DMS53 treated with DMSO at 0.1 percent for 48 hours (cell line): ENCODE measurements around the gene CENPB.

Experiments used
- DNase-seq: peaks from one replicate; lab custom pipeline; 2025; ENCODE audit not compliant: unreplicated experiment; lab: John Stamatoyannopoulos, UW

CENPB gene

DNA sequence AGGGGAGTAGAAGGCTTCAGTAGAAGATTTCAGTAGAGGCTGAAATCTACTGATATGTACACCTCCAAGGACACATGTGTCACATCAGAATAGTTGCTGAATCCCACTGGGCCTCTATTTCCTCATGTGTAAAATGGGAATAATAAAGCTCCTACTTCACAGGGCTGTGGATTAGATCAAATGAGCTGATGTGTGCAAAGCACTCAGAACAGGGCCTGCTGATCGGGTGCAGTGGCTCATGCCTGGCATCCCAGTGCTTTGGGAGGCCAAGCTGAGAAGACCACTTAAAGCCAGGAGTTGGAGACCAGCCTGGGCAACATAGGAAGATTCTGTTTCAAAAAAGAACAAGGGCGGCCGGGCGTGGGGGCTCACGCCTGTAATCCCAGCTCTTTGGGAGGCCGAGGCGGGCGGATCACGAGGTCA, 25.7 kb upstream of the CENPB start:
- no peak for DNase-seq

DNA sequence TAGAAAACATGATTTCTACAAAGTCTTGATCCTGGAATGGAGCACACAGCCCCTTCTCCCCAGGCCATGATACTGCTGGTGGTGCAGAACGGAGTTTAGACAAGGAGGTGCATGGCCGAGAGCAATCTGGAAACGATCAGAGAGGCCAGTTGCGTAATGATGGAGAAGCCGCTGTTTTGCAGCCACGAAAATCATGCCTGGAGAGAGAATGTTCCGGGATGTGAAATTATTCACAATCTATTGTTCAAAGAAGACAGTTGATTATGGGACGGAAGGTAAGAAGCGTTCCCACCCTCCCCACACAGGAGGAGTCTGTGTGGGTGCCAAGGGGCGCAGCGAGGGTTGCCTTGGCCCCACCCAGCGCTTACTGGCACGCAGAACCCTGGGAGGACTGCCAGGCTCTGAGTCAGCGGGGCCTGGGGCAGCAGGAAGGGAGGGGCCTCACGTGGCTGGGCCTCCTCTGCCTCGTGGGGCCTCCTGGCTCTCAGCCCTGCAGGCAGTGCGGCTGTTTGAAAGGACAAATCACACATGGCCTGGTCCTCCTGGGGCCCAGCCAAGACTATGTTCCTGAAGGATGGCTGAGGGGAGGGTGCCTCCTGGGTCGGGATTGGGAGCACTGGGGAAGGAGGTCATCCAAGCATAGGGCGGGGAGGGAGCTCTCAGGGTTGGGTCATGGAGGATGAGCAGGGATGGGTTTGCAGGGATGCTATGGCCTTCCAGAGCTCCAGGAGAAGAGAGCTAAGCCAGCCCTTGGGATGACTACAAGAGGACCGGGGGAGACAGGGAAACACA, 25.1 kb upstream of the CENPB start:
- peak; percentile 91 for DNase-seq

DNA sequence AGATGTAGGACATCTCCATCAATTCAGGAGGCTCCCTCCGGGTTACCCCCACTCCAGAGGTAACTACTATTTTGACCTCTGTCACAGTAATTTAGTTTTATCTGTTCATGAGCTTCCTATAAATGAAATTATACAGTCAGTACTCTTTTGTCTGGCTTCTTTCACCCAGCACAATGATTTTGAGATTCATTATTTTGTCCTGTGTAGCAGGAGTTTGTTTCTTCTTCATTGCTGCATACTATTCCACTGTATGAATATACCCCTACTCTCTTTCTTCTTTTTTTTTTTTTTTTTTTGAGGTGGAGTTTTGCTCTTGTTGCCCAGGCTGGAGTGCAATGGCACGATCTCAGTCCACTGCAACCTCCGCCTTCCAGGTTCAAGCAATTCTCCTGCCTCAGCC, 22.0 kb upstream of the CENPB start:
- DNase-seq: no peak

DNA sequence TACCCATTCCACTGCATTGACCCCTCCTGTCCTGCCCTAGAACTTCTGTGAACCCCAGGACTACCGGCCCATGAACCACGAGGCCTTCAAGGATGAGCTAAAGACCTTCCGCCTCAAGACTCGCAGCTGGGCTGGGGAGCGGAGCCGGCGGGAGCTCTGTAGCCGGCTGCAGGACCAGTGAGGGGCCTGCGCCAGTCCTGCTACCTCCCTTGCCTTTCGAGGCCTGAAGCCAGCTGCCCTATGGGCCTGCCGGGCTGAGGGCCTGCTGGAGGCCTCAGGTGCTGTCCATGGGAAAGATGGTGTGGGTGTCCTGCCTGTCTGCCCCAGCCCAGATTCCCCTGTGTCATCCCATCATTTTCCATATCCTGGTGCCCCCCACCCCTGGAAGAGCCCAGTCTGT, 18.2 kb upstream of the CENPB start:
- no peak for DNase-seq

DNA sequence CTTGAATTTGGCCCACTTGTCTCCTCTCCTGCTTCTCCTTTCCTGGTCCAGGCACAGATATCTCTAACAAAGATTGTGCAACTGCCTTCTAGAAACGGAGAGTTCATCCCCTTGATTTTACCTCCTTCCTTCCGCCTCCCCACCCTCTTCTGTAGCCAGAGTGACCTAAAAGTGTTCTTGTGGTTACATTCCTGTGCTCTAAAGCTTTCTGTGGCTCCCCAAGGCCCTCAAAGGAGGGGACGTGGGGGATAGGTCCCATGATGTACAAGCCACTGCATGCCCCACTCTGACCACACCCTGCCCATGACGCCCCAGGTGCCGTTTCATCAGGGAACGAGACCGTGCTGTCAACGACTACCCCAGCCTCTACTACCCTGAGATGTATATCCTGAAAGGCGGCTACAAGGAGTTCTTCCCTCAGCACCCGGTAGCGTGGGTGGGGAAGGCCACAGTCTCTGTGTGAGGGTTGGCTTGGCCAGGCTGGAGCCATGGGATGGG, 17.8 kb upstream of the CENPB start:
- DNase-seq: no peak

DNA sequence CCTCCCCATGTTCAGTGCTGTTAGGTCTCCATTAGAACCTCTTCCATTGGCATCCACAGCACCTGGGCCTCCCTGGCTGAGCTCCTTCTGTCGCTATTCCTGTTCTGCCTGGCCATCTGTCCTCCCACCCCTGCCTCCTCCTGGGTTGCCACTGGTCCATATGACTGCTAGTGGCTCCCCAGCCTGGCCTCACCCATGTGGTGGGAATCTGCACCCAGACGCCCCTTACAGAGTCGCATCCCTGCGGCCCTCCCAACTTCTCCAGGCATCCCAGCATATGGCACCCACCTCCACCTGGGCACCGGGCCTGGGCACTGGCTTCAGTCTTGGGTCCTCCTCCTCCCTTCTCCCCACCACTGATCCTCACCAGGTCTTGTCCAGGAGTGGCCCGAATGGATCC, 17.3 kb upstream of the CENPB start:
- no peak for DNase-seq

DNA sequence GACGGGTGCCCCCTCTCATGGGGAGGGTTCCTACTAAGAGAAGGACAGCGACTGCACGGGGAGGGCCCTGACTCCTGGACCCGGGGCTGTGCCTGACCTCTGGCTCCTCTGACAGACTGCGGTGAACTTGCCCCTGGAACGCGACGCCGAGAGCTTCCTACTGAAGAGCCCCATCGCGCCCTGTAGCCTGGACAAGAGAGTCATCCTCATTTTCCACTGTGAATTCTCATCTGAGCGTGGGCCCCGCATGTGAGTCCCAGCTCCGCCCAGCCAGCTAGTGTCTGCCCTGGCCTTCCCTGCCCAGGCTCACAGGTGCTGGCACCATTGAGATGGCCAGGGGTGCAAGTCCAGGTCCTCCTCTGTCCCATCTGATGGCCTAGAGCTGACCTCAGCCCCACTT, 16.7 kb upstream of the CENPB start:
- DNase-seq: no peak

DNA sequence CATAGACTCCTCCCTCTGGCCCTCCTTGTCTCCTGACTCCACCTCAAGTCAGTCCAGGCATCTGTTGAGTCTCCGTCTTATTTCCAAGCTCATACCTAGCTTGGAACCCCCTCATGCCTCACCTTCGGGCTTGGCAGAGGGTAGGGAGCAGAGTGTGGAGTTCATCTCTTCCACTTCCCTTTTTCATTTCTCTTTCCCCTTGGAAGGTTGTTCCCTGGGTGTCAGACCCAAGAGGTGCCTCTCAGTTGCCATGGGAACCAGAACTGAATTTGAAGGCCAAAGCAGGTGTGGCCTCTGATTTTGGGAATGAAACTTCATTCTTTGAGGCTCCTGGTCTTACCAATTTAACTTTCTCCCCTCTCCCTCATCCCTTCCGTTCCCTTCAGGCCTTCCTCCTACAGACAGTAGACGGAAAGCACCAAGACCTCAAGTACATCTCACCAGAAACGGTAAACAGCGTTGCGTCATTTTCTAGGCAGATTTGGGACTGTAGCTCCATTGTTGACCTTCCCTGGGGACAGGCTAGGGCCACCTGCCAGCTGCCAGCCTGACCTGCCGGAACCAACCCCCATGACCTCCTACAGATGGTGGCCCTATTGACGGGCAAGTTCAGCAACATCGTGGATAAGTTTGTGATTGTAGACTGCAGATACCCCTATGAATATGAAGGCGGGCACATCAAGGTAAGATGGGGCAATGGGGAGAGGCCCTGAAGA, 16.1 kb upstream of the CENPB start:
- peak; percentile 84 for DNase-seq

DNA sequence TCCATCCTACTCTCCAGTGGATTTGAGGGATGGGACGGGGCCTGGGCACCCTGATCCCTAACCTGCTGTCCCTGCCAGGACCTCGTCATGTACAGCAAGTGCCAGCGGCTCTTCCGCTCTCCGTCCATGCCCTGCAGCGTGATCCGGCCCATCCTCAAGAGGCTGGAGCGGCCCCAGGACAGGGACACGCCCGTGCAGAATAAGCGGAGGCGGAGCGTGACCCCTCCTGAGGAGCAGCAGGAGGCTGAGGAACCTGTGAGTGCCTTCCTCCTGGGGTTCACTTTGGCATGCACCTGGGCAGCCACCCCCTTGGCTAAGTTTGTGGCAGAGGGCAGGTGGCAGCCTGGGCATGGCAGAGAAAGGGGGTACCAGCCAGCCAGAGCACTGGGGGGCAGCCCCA, 15.3 kb upstream of the CENPB start:
- DNase-seq: no peak

DNA sequence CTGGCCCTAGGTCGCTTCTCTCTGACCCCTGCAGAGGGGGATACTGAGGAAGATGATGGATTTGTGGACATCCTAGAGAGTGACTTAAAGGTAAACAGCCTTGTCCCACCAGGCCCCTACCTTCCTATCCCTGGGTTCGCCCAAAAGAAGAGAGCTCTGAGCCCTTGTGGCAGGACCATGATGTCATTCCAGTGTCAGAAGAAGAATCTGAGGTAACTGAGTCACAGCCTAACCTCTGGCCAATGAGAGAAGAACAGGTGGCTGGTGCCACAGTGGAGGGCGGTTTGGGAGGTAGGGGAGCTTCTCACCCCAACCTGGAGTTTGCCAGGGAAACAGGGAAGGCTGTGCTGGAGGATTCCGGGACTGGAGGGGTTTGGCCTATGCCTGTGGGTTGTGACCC, 14.8 kb upstream of the CENPB start:
- no peak for DNase-seq

DNA sequence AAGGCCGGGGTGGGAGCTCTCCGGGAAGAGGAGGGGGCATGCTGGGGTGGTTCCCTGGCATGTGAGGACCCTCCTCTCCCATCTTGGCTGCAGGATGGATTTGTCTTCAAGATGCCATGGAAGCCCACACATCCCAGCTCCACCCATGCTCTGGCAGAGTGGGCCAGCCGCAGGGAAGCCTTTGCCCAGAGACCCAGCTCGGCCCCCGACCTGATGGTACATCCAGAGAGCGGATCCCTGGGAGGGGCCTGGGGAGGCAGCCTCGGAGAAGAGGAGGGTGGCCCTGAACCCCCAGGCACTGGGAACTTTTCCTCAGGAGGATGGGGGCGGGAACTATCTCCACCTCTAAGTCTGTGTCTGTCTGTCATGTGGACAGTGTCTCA, 14.3 kb upstream of the CENPB start:
- no peak for DNase-seq

DNA sequence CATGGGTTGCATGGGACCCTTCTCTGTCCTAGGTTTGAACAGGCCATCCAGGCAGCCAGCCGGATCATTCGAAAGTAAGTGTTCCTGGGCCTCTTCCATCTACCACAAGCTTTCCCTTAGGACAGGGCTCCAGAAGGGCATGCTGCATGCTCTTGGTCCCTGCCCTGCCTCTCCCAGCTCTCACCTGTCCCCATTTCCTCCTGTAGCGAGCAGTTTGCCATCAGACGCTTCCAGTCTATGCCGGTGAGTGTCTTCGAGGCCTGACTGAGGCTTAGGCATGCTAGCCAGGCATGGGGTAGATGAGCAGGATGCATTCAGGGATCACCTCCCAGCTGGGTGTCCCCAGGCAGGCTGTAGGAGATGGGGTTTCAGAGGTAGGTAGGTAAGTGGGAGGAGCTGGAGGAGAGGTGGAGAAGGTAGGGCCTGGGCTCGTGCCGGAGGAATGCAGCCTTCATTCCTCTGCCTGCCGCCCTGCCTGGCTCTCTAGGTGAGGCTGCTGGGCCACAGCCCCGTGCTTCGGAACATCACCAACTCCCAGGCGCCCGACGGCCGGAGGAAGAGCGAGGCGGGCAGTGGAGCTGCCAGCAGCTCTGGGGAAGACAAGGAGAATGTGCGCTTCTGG, 13.8 kb upstream of the CENPB start:
- peak; percentile 33 for DNase-seq

DNA sequence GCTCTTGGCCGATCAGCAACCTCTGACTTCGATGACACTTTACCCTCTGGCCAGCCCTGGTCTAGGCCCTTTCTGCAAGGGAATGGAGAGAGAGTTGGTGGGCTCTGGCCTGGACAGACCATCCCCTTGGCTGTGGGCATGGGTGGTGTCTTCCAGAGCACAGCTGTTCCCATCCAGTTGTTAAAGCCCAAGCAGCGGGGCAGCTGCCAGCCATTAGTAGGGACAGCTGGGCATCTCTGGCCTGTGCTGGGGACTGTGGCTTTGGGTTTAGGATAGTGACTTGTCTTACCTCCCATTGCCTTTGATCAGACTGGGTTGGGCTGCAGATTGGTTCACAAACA, 12.3 kb upstream of the CENPB start:
- DNase-seq: no peak

DNA sequence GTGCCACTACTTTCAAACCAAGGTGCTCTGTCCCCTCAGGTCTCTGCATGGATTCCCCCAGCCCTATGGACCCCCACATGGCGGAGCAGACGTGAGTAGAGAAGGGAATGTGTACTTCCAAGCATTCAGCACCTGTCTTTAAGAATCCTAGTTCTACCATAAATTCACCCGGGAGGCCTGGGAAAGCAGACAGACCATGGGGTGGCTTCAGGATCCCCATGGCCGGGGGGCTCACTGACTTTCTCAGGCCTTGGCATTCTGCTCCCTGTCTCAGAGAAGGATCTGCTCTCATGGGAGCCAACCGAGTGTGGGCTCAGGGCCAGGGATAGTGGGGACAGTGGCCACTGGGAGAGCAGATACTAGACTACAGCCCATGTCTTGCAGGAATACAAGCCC, 11.8 kb upstream of the CENPB start:
- no peak for DNase-seq

DNA sequence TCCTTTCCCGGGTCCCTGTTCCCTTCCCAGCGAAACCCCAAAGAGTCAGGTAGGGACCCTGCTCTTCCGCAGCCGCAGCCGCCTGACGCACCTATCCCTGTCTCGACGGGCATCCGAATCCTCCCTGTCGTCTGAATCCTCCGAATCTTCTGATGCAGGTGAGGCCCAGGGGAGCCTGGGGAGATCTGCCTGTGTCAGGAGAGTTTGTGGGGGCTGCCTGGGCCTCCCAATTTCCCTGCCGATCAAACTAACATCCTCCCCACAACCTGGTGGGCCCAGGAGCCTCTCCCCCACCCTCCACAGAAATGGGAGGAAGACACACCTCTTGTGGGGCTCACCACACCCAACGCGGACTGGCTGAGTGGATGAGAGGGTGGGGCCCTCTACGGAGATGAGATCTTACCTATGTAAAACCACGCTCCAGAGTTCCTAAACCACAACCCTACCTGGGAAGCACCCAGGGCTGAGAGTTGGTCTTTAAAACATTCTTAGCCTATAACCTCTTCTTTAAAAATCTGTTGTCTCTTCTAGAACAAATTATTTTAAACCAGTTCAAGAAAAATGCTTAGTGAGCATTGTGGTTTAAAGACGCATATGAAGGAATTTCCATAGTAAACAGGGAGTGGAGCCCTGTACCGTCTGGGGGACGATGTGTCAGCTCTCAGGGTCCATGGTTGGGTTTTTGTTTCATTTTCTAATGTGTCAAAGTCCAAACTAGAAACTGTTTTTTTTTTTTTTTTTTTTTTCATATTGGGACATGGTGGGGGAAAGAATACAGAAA, 11.2 kb upstream of the CENPB start:
- no peak for DNase-seq

DNA sequence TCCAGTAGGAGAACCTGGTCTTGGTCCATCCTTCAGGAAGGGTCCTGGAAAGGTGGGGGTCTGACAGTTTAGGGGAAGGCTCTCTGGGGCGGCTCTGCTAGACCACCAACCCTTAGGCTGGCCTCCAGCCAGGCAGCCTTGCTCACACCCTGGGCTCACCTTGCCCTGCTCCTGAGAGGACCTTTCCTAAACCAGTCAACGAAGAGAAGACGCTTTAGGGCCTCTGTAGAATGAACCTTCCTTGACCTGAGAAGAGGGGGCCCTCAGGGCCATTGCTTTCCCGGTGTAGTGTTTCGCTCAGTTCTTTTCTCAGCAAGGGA, 10.6 kb upstream of the CENPB start:
- DNase-seq: no peak

DNA sequence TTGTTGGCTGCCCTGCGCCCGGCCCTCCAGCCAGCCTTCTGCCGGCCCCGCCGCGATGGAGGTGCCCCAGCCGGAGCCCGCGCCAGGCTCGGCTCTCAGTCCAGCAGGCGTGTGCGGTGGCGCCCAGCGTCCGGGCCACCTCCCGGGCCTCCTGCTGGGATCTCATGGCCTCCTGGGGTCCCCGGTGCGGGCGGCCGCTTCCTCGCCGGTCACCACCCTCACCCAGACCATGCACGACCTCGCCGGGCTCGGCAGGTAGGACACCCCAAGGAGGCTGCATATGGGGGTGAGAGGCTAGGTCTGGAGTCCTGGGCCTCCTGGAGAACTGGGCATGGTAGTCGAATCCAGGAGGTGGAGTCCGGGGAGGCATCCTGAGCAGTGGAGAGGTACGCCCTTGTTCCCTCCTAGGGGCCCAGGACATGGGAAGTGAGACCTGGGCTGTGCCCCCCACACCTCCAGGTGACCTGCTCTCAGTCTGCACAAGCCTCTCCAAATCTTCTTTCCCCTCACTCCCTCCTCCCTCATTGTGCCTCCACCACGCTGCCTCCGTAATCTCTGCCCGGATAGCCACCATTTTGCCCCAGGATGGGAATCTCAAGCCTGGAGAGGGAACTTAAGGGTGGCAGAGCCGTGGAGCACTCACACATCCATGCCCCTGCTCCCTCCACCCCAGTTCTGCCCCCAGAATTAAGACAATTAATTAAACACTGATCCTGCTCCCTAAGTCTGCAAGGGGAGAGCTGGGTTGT, 10.1 kb upstream of the CENPB start:
- no peak for DNase-seq

DNA sequence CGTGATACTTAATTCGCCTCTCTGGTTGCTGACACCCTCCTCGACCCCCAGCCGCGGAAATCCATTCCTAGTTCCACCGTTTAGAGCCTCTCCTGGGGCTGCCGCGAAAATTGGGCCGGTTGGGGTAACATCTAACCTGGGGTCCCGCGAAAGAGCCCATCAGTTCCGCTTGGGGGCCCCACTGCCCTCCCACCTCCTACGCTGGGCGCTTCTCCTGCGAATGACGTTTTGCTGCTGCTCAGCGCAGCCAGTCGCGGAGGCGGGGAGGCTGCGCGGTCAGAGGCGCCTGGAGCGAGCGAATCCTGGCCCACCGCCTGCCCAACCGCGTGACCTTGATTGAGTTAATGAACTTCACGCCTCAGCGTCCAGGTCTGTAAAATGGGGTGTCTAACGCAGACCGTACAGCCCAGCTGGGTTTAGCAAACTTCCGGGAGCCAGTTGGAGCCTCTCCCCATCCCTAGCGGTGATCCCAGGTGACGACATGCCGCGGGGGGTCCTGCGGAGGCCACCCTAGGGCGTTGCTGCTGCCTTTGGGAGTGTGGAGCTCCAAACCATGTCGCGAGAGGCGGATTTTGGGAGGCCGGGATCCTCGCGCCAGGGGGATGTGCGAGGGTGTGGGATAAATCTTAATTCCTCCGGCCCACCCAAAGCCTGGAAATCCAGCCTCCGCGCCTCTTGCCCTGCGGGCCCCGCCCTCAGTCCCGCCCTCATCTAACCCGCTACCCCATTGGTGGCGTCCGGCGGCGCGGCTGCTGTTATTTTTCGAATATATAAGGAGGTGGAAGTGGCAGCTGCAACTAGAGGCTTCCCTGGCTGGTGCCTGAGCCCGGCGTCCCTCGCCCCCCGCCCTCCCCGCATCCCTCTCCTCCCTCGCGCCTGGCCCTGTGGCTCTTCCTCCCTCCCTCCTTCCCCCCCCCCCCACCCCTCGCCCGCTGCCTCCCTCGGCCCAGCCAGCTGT, 9.2 kb upstream of the CENPB start, which contains the start of gene CDC25B:
TSS of gene CDC25B (plus strand) at position 800 of the 958 bp plus-strand sequence. CDS start 222 bp downstream, outside the sequence.
- peak; percentile 85 for DNase-seq

DNA sequence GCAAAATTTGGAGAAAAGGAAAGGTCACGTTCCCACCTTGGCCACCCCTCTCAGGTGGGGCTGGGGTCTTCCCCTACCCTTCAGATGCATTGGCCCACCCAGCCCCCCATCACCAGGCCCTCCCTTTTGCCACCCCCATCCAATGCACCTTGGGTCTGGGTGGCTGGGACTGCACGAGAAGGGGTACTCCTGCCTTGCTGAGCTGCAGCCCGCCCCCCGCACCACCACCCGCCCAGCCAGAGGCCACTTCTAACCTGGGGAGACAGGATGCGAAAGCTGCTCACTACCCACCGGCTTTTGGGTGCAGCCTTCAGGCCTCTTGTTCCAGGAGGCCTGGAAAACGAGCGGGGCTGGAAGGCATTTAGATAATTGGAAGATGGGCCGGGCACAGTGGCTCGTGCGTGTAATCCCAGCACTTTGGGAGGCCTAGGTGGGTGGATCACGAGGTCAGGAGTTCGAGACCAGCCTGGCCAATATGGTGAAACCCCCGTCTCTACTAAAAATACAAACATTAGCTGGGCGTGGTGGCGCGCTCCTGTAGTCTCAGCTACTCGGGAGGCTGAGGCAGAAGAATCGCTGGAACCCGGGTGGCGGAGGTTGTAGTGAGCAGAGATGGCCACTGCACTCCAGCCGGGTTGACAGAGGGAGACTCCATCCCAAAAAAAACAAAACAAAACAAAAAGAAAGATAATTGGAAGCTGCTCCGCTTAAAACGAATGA, 8.3 kb upstream of the CENPB start:
- DNase-seq: no peak
